Measurements from ENCODE around the gene ZNF804A.

- no peak for TF ChIP-seq CTCF (IDR thresholded peaks at IDR 0.05)
- no peak for TF ChIP-seq POLR2A (IDR thresholded peaks at IDR 0.05)
- no peak for TF ChIP-seq EP300 (IDR thresholded peaks at IDR 0.05)
Measured at GRCh38 chr2:184877909-184878308, 279.6 kb downstream of the ZNF804A start.
